Stimulated activated CD8-positive, alpha-beta memory T cell treated with anti-CD3 and anti-CD28 coated beads, Interleukin-7, amount 100 ng/mL, for 48 hours (primary cell): ENCODE data around the gene KDM6A.
"Not testable (repeated sequence)": the region's sequence is repeated elsewhere in the genome, so short reads cannot be mapped to it uniquely, and the experiment has no call there.

Experiments
- DNase-seq, 2 donors: peaks; one replicate each; pipeline ENCODE4 v3.0.0-alpha.2; 2020; ENCODE audit warnings: low read depth in 1 of 2; ENCODE audit errors: extremely low read depth in 1 of 2

KDM6A gene

GRCh38 chrX:44872821-44873414 is at the start of gene KDM6A:
Gene KDM6A (plus strand): TSS chrX:44873188. CDS start chrX:44873552, 364 bp downstream.
- peak; percentile 93 to 99 for DNase-seq

- DNase-seq = not testable (repeated sequence)
Measured at GRCh38 chrX:44823193-44823592, 49.8 kb upstream of the KDM6A start.

- no peak for DNase-seq
Measured at GRCh38 chrX:44828008-44828605, 44.9 kb upstream of the KDM6A start.

GRCh38 chrX:44829832-44830231 is 43.2 kb upstream of the KDM6A start:
- no peak for DNase-seq

- no peak for DNase-seq
Measured at GRCh38 chrX:44842550-44843317, 30.3 kb upstream of the KDM6A start.

- no peak for DNase-seq
Measured at GRCh38 chrX:44843318-44843702, 29.7 kb upstream of the KDM6A start.

GRCh38 chrX:44843753-44844152 is 29.2 kb upstream of the KDM6A start, which contains the start of gene DUSP21:
Gene DUSP21 (plus strand): TSS chrX:44844021. CDS start chrX:44844133, 112 bp downstream.
- DNase-seq = no peak

- DNase-seq = no peak
Measured at GRCh38 chrX:44844204-44844603, 28.8 kb upstream of the KDM6A start.

- not testable (repeated sequence) for DNase-seq
Measured at GRCh38 chrX:44850891-44851290, 22.1 kb upstream of the KDM6A start.

GRCh38 chrX:44871114-44871645 is 1.8 kb upstream of the KDM6A start:
- no peak for DNase-seq

- DNase-seq = peak; percentile 0 to 21
Measured at GRCh38 chrX:44871931-44872820, 812 bp upstream of the KDM6A start.

GRCh38 chrX:44873415-44874276 is 658 bp downstream of the KDM6A start:
- DNase-seq = peak; percentile 3 to 23

- no peak for DNase-seq
Measured at GRCh38 chrX:44874420-44875184, 1.6 kb downstream of the KDM6A start.

- DNase-seq = no peak
Measured at GRCh38 chrX:44875185-44875489, 2.1 kb downstream of the KDM6A start.

GRCh38 chrX:44876086-44876485 is 3.1 kb downstream of the KDM6A start:
- DNase-seq = no peak

- no peak for DNase-seq
Measured at GRCh38 chrX:44876767-44877166, 3.8 kb downstream of the KDM6A start.

- no peak for DNase-seq
Measured at GRCh38 chrX:44878780-44879179, 5.8 kb downstream of the KDM6A start.

GRCh38 chrX:44881549-44881948 is 8.6 kb downstream of the KDM6A start:
- DNase-seq = no peak

- no peak for DNase-seq
Measured at GRCh38 chrX:44882635-44883034, 9.6 kb downstream of the KDM6A start.
